Measurements from ENCODE around the gene SHISAL1. TPM values are rescaled to one million over a fixed set of nuclear protein-coding genes. Genes with fewer than 3 reads are reported as not detected.

Gene SHISAL1
- total RNA-seq, 1 experiment from 2014 or later: 2.9 TPM

GRCh38 chr22:44203203-44203602 lies 109.5 kb downstream of the SHISAL1 start:
- Histone ChIP-seq H3K56ac (ENCODE audit: insufficient read length, low read depth, low read length) (no peak overlapping the region), H2BK120ac (ENCODE audit: low read depth, low read length, poor library complexity, severe bottlenecking) (no peak overlapping the region), H3K79me2 (ENCODE audit: insufficient read depth, low read length) (no peaks in the 10 kb centered on the region), H3K4ac (ENCODE audit: low read depth, low read length) (no peak overlapping the region), H3K9ac (ENCODE audit: extremely low read depth, insufficient read length, low read length) (no peak overlapping the region), H4K91ac (ENCODE audit: insufficient read length, low read depth, low read length) (no peak overlapping the region), H2BK5ac (ENCODE audit: insufficient read length, low read length) (no peak overlapping the region), H3K18ac (ENCODE audit: insufficient read length, low read depth, low read length) (no peak overlapping the region), H3K14ac (ENCODE audit: insufficient read depth, low read length) (no peak overlapping the region), H3K4me1 (ENCODE audit: insufficient read depth, low read length) (no peaks in the 10 kb centered on the region), H3K23me2 (ENCODE audit: insufficient read length, low read depth, low read length, poor library complexity, severe bottlenecking) (no peaks in the 10 kb centered on the region), H2BK20ac (ENCODE audit: low read depth, low read length, poor library complexity, severe bottlenecking) (no peak overlapping the region), H2BK12ac (ENCODE audit: insufficient read length, low read depth, low read length) (no peak overlapping the region), H3K27ac (ENCODE audit: insufficient read length, low read depth, low read length) (no peak overlapping the region), H3K9me3 (ENCODE audit: control insufficient read depth, low read depth, low read length) (no peaks in the 10 kb centered on the region), H2AFZ (ENCODE audit: low read length) (no peak overlapping the region), H4K5ac (ENCODE audit: insufficient read length, low read depth, low read length) (no peak overlapping the region), H2AK5ac (ENCODE audit: insufficient read length, low read length) (no peak overlapping the region), H3K4me2 (ENCODE audit: insufficient read depth, insufficient read length, low read length) (no peak overlapping the region), H4K20me1 (ENCODE audit: control insufficient read depth, insufficient read depth, insufficient read length) (peaks cover 5% of the 10 kb centered on the region), H3K79me1 (ENCODE audit: insufficient read depth, low read depth, low read length, poor library complexity, severe bottlenecking) (no peaks in the 10 kb centered on the region), H2BK15ac (ENCODE audit: low read depth, low read length) (no peak overlapping the region), H3K27me3 (ENCODE audit: insufficient read depth, low read length) (no peaks in the 10 kb centered on the region), H3K23ac (ENCODE audit: insufficient read length, low read depth, low read length) (no peak overlapping the region), H3T11ph (ENCODE audit: low read length) (no peak overlapping the region), H4K8ac (replicated peaks; ENCODE audit: insufficient read length, low read depth, low read length) (no peak overlapping the region)
- Mint-ChIP-seq H3K27me3 (ENCODE audit: low read depth) (peaks cover 7% of the 10 kb centered on the region), H3K27ac (no peak overlapping the region), H3K36me3 (ENCODE audit: insufficient read depth in 1 of 3, low read depth in 3 of 3) (no peaks in the 10 kb centered on the region; a peak in 1 of 7 replicates), H3K9me3 (no peaks in the 10 kb centered on the region), H3K4me1 (peaks cover 0 to 4% of the 10 kb centered on the region in 2 experiments; a peak in 2 of 4 replicates), H3K4me3 (no peak overlapping the region)
- no peak for TF ChIP-seq CTCF (conservative IDR thresholded peaks at IDR 0.05)
- DNase-seq: no peak
- WGBS (ENCODE audit: extremely low coverage, insufficient read length, low lambda C conversion rate): no CpG with 5 or more reads among the region's 6 CpGs
